Mammary epithelial cell (primary cell): Measurements from ENCODE around the gene NDUFS2.

Experiments
- EZH2 ChIP-seq: IDR thresholded peaks from 2 replicates; pipeline ENCODE4 v1.6.1; 2012; ENCODE audit warnings: low read length, inconsistent platforms, borderline replicate concordance
- TF ChIP-seq, protein P1 (sequence below), 2 donors: IDR thresholded peaks in 1 of 2; conservative IDR thresholded peaks in 1 of 2; 2 replicates each; pipeline ENCODE4 v1.5.1; 2011 to 2012; ENCODE audit warnings: inconsistent platforms in 2 of 2, low read length in 2 of 2, mild to moderate bottlenecking in 2 of 2, control low read depth in 1 of 2, low read depth in 1 of 2; ENCODE audit not compliant: insufficient read depth in 1 of 2; ENCODE audit errors: extremely low read depth in 1 of 2

DNA sequence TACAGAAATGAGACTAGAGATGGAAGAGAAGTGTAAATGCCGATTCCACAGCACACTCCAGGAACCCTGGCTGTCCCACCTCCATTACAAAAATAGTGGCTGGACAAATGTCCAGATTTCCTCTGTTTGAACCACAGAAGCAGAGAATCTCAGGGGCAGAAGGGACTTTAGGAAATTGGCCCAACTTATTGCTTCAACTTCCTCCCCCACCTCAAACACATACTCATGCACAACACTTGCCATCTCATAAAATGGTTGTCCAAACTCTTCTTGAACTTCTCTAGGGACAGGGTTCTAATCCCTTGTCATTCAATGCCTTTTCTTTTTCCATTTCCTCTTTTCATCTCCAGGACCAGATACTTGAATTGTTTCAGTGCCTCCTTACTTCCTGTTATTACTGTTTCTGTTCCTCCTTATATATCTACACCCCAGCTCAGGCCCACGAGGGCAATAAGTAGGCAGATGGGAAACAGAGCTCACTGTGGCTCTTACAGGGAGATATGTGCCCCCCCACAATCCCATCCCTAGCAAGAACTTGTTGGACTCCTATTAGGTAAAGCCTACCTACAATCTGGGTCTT, 16.3 kb upstream of the NDUFS2 start:
- TF ChIP-seq, protein P1, sequence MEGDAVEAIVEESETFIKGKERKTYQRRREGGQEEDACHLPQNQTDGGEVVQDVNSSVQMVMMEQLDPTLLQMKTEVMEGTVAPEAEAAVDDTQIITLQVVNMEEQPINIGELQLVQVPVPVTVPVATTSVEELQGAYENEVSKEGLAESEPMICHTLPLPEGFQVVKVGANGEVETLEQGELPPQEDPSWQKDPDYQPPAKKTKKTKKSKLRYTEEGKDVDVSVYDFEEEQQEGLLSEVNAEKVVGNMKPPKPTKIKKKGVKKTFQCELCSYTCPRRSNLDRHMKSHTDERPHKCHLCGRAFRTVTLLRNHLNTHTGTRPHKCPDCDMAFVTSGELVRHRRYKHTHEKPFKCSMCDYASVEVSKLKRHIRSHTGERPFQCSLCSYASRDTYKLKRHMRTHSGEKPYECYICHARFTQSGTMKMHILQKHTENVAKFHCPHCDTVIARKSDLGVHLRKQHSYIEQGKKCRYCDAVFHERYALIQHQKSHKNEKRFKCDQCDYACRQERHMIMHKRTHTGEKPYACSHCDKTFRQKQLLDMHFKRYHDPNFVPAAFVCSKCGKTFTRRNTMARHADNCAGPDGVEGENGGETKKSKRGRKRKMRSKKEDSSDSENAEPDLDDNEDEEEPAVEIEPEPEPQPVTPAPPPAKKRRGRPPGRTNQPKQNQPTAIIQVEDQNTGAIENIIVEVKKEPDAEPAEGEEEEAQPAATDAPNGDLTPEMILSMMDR (conservative IDR thresholded peaks at IDR 0.05 in 1 of 2, IDR thresholded peaks at IDR 0.05 in 1 of 2; ENCODE audit: extremely low read depth in 1 of 2, insufficient read depth in 1 of 2, low read depth in 1 of 2, low read length in 2 of 2) = no peak
- no peak for TF ChIP-seq EZH2
